ENCODE results near the gene GREB1L. TPM values are rescaled to one million over a fixed set of nuclear protein-coding genes. Genes with fewer than 3 reads are reported as not detected.
"Not testable (repeated sequence)": the region's sequence is repeated elsewhere in the genome, so short reads cannot be mapped to it uniquely, and the experiment has no call there.

Gene GREB1L
- total and polyA plus RNA-seq, 2 of the 13 experiments (the other 11 are each of a cell fraction or from before 2014, with no cell fraction given), result 0.17 to 0.66 TPM

GRCh38 chr18:21311980-21312379 lies 69.9 kb downstream of the GREB1L start:
- H2AFZ ChIP-seq (ENCODE audit: low read length); POLR2A ChIA-PET; CTCF ChIA-PET (ENCODE audit: low intra/inter-chr PET ratio, low total read pairs): not testable (repeated sequence)

GRCh38 chr18:21313576-21313975 lies 71.5 kb downstream of the GREB1L start:
- DNase-seq (ENCODE audit: low spot score), result no peak
- Histone ChIP-seq H3K4me3 (replicated peaks in 1 of 3; ENCODE audit: insufficient read depth in 1 of 3, low read depth in 2 of 3, low read length in 3 of 3) (no peak overlapping the region), H4K20me1 (ENCODE audit: insufficient read depth, low read length) (no peaks in the 10 kb centered on the region), H3K27me3 (ENCODE audit: control insufficient read depth in 1 of 2, insufficient read depth in 2 of 2, low read length in 2 of 2) (no peaks in the 10 kb centered on the region), H2AFZ (ENCODE audit: low read length) (no peak overlapping the region), H3K36me3 (replicated peaks in 1 of 2; ENCODE audit: control insufficient read depth in 1 of 2, insufficient read depth in 2 of 2, low read length in 2 of 2) (no peaks in the 10 kb centered on the region), H3K9me3 (ENCODE audit: low read length) (no peaks in the 10 kb centered on the region), H3K4me1 (ENCODE audit: insufficient read depth, low read length) (no peaks in the 10 kb centered on the region), H3K4me2 (ENCODE audit: low read depth, low read length) (no peak overlapping the region), H3K27ac (ENCODE audit: extremely low read length, insufficient read depth, low read length) (no peak overlapping the region), H3K79me2 (ENCODE audit: insufficient read depth, low read length) (no peaks in the 10 kb centered on the region), H3K9ac (ENCODE audit: insufficient read depth, low read depth, low read length) (no peak overlapping the region)
- intact Hi-C loops (cut with micrococcal nuclease; ENCODE audit: unreplicated experiment), result no loop called here
- no peak for FAIRE-seq
- ATAC-seq, result no peak
- in situ Hi-C loops (cut with HindIII; ENCODE audit: extremely low pct_ligation_motif_present, low pct_unique_long_range_greater_than_20kb), result no loop called here
- POLR2A ChIA-PET, result no interaction called here
- BruUV-seq (replicated peaks), result no TSS peak
- CTCF ChIA-PET (ENCODE audit: low intra/inter-chr PET ratio, low total read pairs), result no interaction called here
- 91% methylated on average over 1 of the region's 1 CpG for WGBS (ENCODE audit: low lambda C conversion rate)
- TF ChIP-seq ZNF230 (CRISPR knock-in tag; IDR thresholded peaks at IDR 0.05) (no peak), ZMYM3 (CRISPR knock-in tag; IDR thresholded peaks at IDR 0.05) (no peak), ZNF33A (CRISPR knock-in tag; IDR thresholded peaks at IDR 0.05; ENCODE audit: borderline replicate concordance) (no peak), E2F5 (CRISPR knock-in tag; conservative IDR thresholded peaks at IDR 0.05) (no peak), PHF20 (CRISPR knock-in tag; IDR thresholded peaks at IDR 0.05) (no peak), ZHX2 (IDR thresholded peaks at IDR 0.05; ENCODE audit: low read depth) (no peak), ZHX2 (CRISPR knock-in tag; IDR thresholded peaks at IDR 0.05; ENCODE audit: borderline replicate concordance) (no peak), PAF1 (CRISPR knock-in tag; IDR thresholded peaks at IDR 0.05) (no peak), MAF1 (CRISPR knock-in tag; IDR thresholded peaks at IDR 0.05; ENCODE audit: borderline replicate concordance) (no peak), CAMTA2 (CRISPR knock-in tag; IDR thresholded peaks at IDR 0.05; ENCODE audit: borderline replicate concordance) (no peak), NR1H2 (CRISPR knock-in tag; IDR thresholded peaks at IDR 0.05; ENCODE audit: borderline replicate concordance, low read depth) (no peak), ZBTB8A (CRISPR knock-in tag; IDR thresholded peaks at IDR 0.05; ENCODE audit: borderline replicate concordance, low read depth) (no peak), SNAI1 (CRISPR knock-in tag; IDR thresholded peaks at IDR 0.05; ENCODE audit: borderline replicate concordance) (no peak)

More at GRCh38 chr18:21311980-21312379, 69.9 kb downstream of the GREB1L start:
- WGBS (ENCODE audit: low lambda C conversion rate), result 36% methylated on average over 3 of the region's 3 CpGs
- H3K36me3 ChIP-seq (replicated peaks in 1 of 2; ENCODE audit: control insufficient read depth in 1 of 2, insufficient read depth in 2 of 2, low read length in 2 of 2); DNase-seq (ENCODE audit: low spot score); H3K79me2 ChIP-seq (ENCODE audit: insufficient read depth, low read length); intact Hi-C loops (cut with micrococcal nuclease; ENCODE audit: unreplicated experiment); H3K4me3 ChIP-seq (replicated peaks in 1 of 3; ENCODE audit: insufficient read depth in 1 of 3, low read depth in 2 of 3, low read length in 3 of 3); H3K4me2 ChIP-seq (ENCODE audit: low read depth, low read length); H3K9ac ChIP-seq (ENCODE audit: insufficient read depth, low read depth, low read length); H4K20me1 ChIP-seq (ENCODE audit: insufficient read depth, low read length); FAIRE-seq; in situ Hi-C loops (cut with HindIII; ENCODE audit: extremely low pct_ligation_motif_present, low pct_unique_long_range_greater_than_20kb); ATAC-seq; H3K9me3 ChIP-seq (ENCODE audit: low read length); H3K27ac ChIP-seq (ENCODE audit: extremely low read length, insufficient read depth, low read length); H3K27me3 ChIP-seq (ENCODE audit: control insufficient read depth in 1 of 2, insufficient read depth in 2 of 2, low read length in 2 of 2); H3K4me1 ChIP-seq (ENCODE audit: insufficient read depth, low read length); BruUV-seq (replicated peaks): not testable (repeated sequence)

Data from HepG2 (cell line).